Measurements from ENCODE around the gene CDK5RAP1. TPM values are rescaled to one million over a fixed set of nuclear protein-coding genes. Genes with fewer than 3 reads are reported as not detected.

CDK5RAP1 gene
- total and polyA plus RNA-seq, 9 of the 15 experiments (the other 6 are each of a cell fraction or from before 2014, with no cell fraction given): 41.6 to 127 (median 58.3) TPM

DNA sequence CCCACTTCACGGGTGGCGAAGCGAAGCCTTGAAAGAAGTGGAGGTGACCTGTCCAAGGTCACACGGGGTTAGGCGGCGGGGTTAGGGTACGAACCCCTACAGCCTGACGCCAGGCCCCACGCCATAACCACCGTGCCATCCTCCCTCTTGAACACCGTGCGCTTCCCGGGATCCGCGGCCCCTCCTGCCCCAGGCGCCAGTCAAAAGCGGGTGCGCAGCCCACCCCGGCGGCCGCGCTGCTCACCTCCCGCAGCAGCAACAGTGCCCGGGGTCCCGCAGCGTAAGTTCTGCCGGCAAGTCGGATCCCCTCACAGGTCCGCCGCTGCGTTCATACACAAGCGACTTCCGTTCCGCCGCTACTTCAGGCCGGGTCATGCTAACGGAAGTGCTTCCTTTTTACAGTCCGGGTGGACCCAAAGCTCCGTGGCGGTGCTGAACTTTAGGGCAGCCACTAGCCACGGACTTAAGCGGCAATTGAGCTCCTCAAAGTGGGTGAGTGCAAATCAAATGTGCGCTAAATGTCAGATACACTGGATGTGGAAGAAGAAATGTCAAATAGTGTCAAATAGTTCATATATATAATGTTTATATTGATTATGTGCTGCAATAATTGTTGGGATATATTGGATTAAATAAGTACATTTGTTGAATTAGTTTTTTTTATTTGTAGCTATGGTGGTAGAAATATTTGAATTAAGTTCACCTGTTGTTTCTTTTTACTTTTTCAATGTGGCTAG, at the start of gene CDK5RAP1 (continued):
- TF ChIP-seq, protein P1, sequence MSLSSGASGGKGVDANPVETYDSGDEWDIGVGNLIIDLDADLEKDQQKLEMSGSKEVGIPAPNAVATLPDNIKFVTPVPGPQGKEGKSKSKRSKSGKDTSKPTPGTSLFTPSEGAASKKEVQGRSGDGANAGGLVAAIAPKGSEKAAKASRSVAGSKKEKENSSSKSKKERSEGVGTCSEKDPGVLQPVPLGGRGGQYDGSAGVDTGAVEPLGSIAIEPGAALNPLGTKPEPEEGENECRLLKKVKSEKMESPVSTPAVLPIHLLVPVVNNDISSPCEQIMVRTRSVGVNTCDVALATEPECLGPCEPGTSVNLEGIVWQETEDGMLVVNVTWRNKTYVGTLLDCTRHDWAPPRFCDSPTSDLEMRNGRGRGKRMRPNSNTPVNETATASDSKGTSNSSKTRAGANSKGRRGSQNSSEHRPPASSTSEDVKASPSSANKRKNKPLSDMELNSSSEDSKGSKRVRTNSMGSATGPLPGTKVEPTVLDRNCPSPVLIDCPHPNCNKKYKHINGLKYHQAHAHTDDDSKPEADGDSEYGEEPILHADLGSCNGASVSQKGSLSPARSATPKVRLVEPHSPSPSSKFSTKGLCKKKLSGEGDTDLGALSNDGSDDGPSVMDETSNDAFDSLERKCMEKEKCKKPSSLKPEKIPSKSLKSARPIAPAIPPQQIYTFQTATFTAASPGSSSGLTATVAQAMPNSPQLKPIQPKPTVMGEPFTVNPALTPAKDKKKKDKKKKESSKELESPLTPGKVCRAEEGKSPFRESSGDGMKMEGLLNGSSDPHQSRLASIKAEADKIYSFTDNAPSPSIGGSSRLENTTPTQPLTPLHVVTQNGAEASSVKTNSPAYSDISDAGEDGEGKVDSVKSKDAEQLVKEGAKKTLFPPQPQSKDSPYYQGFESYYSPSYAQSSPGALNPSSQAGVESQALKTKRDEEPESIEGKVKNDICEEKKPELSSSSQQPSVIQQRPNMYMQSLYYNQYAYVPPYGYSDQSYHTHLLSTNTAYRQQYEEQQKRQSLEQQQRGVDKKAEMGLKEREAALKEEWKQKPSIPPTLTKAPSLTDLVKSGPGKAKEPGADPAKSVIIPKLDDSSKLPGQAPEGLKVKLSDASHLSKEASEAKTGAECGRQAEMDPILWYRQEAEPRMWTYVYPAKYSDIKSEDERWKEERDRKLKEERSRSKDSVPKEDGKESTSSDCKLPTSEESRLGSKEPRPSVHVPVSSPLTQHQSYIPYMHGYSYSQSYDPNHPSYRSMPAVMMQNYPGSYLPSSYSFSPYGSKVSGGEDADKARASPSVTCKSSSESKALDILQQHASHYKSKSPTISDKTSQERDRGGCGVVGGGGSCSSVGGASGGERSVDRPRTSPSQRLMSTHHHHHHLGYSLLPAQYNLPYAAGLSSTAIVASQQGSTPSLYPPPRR (CRISPR knock-in tag; IDR thresholded peaks at IDR 0.05; ENCODE audit: borderline replicate concordance): peak; percentile 70
- TF ChIP-seq FOXJ3 (CRISPR knock-in tag; IDR thresholded peaks at IDR 0.05) (no peak), ZBTB11 (CRISPR knock-in tag; IDR thresholded peaks at IDR 0.05) (peak; percentile 98 to 100 (median 100)), ZBTB49 (CRISPR knock-in tag; IDR thresholded peaks at IDR 0.05; ENCODE audit: borderline replicate concordance) (no peak), ZNF280B (CRISPR knock-in tag; IDR thresholded peaks at IDR 0.05) (no peak), MCM7 (IDR thresholded peaks at IDR 0.05) (no peak), ZNF589 (CRISPR knock-in tag; IDR thresholded peaks at IDR 0.05; ENCODE audit: low read depth) (0 out of 2 replicates have a peak, but pooled peaks have one; percentile 46), CEBPG (CRISPR knock-in tag; IDR thresholded peaks at IDR 0.05) (no peak), CEBPG (tag; conservative IDR thresholded peaks at IDR 0.05 in 1 of 2, IDR thresholded peaks at IDR 0.05 in 1 of 2) (no peak), ATF7 (IDR thresholded peaks at IDR 0.05) (peak; percentile 74), TARDBP (IDR thresholded peaks at IDR 0.05) (peak; percentile 67; the same call in 1 of the 2 replicates)
- TF ChIP-seq, protein P2, sequence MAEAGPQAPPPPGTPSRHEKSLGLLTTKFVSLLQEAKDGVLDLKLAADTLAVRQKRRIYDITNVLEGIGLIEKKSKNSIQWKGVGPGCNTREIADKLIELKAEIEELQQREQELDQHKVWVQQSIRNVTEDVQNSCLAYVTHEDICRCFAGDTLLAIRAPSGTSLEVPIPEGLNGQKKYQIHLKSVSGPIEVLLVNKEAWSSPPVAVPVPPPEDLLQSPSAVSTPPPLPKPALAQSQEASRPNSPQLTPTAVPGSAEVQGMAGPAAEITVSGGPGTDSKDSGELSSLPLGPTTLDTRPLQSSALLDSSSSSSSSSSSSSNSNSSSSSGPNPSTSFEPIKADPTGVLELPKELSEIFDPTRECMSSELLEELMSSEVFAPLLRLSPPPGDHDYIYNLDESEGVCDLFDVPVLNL (CRISPR knock-in tag; IDR thresholded peaks at IDR 0.05; ENCODE audit: low read depth): 0 out of 2 replicates have a peak, but pooled peaks have one; percentile 64
